H1 (cell line): ENCODE measurements around the gene SLC66A1. TPM values are rescaled to one million over a fixed set of nuclear protein-coding genes. Genes with fewer than 3 reads are reported as not detected.

ENCODE experiments used
- CTCF ChIA-PET: fragments of 300-600 bp; sonication (Branson Sonifier 250); formaldehyde crosslinking; loops from one replicate; lab custom pipeline; 2021; ENCODE audit not compliant: partially characterized antibody; lab: Charles Lee
- POLR2A ChIA-PET: fragments of 300-600 bp; sonication (Branson Sonifier 250); formaldehyde crosslinking; loops from one replicate; lab custom pipeline; 2021; ENCODE audit warnings: inconsistent platforms; ENCODE audit not compliant: partially characterized antibody; lab: Charles Lee
- DNase-seq, 2 experiments: peaks; one replicate each; pipeline versions ENCODE4 v3.0.0 to v3.0.0-alpha.2; 2010 to 2022; ENCODE audit warnings: low spot score in 2 of 2, low read depth in 1 of 2, mixed read lengths in 1 of 2
- FAIRE-seq: peaks from 2 replicates; lab custom pipeline; 2011; peaks lifted over from hg19 to GRCh38; lab: Jason Lieb, UNC
- H2AFZ ChIP-seq: 2 replicates; pipeline ENCODE4 v1.8.1; 2012; ENCODE audit warnings: low read length, inconsistent platforms
- H2AK5ac ChIP-seq: 2 replicates; pipeline ENCODE4 v1.6.1; 2013; ENCODE audit warnings: low read depth, low read length
- H2BK120ac ChIP-seq: replicated peaks from 2 replicates; pipeline ENCODE3; 2013; ENCODE audit warnings: low read depth, low read length, inconsistent platforms
- H2BK12ac ChIP-seq: 2 replicates; pipeline ENCODE4 v1.6.1; 2013; ENCODE audit warnings: low read depth, low read length
- H2BK15ac ChIP-seq: 2 replicates; pipeline ENCODE4 v1.6.1; 2013; ENCODE audit warnings: low read length
- H2BK20ac ChIP-seq: 2 replicates; pipeline ENCODE4 v1.6.1; 2013; ENCODE audit warnings: low read length
- H2BK5ac ChIP-seq: 2 replicates; pipeline ENCODE4 v1.6.1; 2013; ENCODE audit warnings: low read depth, low read length
- H3K14ac ChIP-seq: 2 replicates; pipeline ENCODE4 v1.6.1; 2013; ENCODE audit warnings: inconsistent platforms; ENCODE audit not compliant: insufficient read length
- H3K18ac ChIP-seq: 2 replicates; pipeline ENCODE4 v1.6.1; 2013; ENCODE audit warnings: low read length; ENCODE audit errors: extremely low read depth
- H3K23ac ChIP-seq: 2 replicates; pipeline ENCODE4 v1.6.1; 2013; ENCODE audit warnings: inconsistent platforms; ENCODE audit not compliant: insufficient read length
- H3K23me2 ChIP-seq: 2 replicates; pipeline ENCODE4 v1.6.1; 2013; ENCODE audit warnings: low read depth, low read length
- H3K27ac ChIP-seq: 2 replicates; pipeline ENCODE4 v1.6.1; 2011; ENCODE audit warnings: low read depth, low read length, inconsistent platforms
- H3K27me3 ChIP-seq, 4 experiments: replicated peaks in 1 of 4; 1 replicate in 1 of 4; 2 replicates in 3 of 4; pipeline versions ENCODE4 v1.6.1 to v1.8.1; 2011 to 2013; ENCODE audit warnings: low read length in 3 of 4, mild to moderate bottlenecking in 3 of 4, inconsistent platforms in 2 of 4, mixed read lengths in 2 of 4, moderate library complexity in 1 of 4; ENCODE audit not compliant: control insufficient read depth in 3 of 4, insufficient read depth in 3 of 4; ENCODE audit errors: extremely low read depth in 1 of 4
- H3K36me3 ChIP-seq, 4 experiments: 2 replicates each; pipeline versions ENCODE4 v1.6.1 to v1.8.1; 2011 to 2013; ENCODE audit warnings: mild to moderate bottlenecking in 4 of 4, low read length in 3 of 4, moderate library complexity in 2 of 4, control low read depth in 1 of 4, inconsistent platforms in 1 of 4; ENCODE audit not compliant: insufficient read depth in 4 of 4, control insufficient read depth in 2 of 4
- H3K4ac ChIP-seq: replicated peaks from 2 replicates; pipeline ENCODE3; 2013; ENCODE audit warnings: low read length, low read depth, mixed read lengths, inconsistent platforms; ENCODE audit not compliant: insufficient read length
- H3K4me1 ChIP-seq, 4 experiments: replicated peaks in 1 of 4; 1 replicate in 1 of 4; 2 replicates in 3 of 4; pipeline versions ENCODE4 v1.6.1 to v1.8.1; 2011 to 2013; ENCODE audit warnings: low read length in 3 of 4, inconsistent platforms in 2 of 4, mixed read lengths in 1 of 4; ENCODE audit not compliant: insufficient read depth in 4 of 4, control insufficient read depth in 3 of 4
- H3K4me2 ChIP-seq, 2 experiments: 2 replicates each; pipeline versions ENCODE4 v1.6.1 to v1.8.1; 2011 to 2013; ENCODE audit warnings: low read depth in 2 of 2, low read length in 2 of 2, control low read depth in 1 of 2, inconsistent platforms in 1 of 2, mild to moderate bottlenecking in 1 of 2; ENCODE audit not compliant: insufficient read depth in 1 of 2
- H3K4me3 ChIP-seq, 4 experiments: fragments of 200-600, 300-600 bp in 1 of 4; sonication (generic), shearing (Covaris generic), sonication (Bioruptor Twin) in 1 of 4; 2 replicates each; pipeline versions ENCODE4 v1.5.1 to v1.8.1; 2011 to 2016; ENCODE audit warnings: low read length in 4 of 4, low read depth in 3 of 4, control low read depth in 2 of 4, inconsistent platforms in 2 of 4, mild to moderate bottlenecking in 2 of 4, mixed read lengths in 1 of 4, moderate library complexity in 1 of 4; ENCODE audit not compliant: insufficient read depth in 2 of 4; ENCODE audit errors: extremely low read depth in 1 of 4
- H3K56ac ChIP-seq: replicated peaks from 2 replicates; pipeline ENCODE3; 2013; ENCODE audit warnings: low read depth, mild to moderate bottlenecking, mixed read lengths, low read length, inconsistent platforms; ENCODE audit not compliant: insufficient read length
- H3K79me1 ChIP-seq: 2 replicates; pipeline ENCODE4 v1.6.1; 2013; ENCODE audit warnings: low read depth, low read length, control low read depth
- H3K79me2 ChIP-seq, 2 experiments: 2 replicates each; pipeline versions ENCODE4 v1.6.1 to v1.8.1; 2012 to 2013; ENCODE audit warnings: low read length in 2 of 2, mild to moderate bottlenecking in 2 of 2, inconsistent platforms in 1 of 2; ENCODE audit not compliant: insufficient read depth in 2 of 2, control insufficient read depth in 1 of 2
- H3K9ac ChIP-seq, 4 experiments: replicated peaks in 1 of 4; 1 replicate in 1 of 4; 2 replicates in 3 of 4; pipeline versions ENCODE4 v1.6.1 to v1.8.1; 2011 to 2013; ENCODE audit warnings: low read depth in 3 of 4, low read length in 3 of 4, control low read depth in 2 of 4, mild to moderate bottlenecking in 2 of 4, moderate library complexity in 2 of 4, inconsistent platforms in 1 of 4; ENCODE audit errors: extremely low read depth in 1 of 4
- H3K9me3 ChIP-seq, 2 experiments: 2 replicates each; pipeline versions ENCODE4 v1.6.1 to v1.8.1; 2012 to 2013; ENCODE audit warnings: mild to moderate bottlenecking in 2 of 2, moderate library complexity in 2 of 2, control low read depth in 1 of 2, inconsistent platforms in 1 of 2, low read depth in 1 of 2, low read length in 1 of 2, mixed read lengths in 1 of 2; ENCODE audit not compliant: insufficient read depth in 2 of 2
- H4K20me1 ChIP-seq, 2 experiments: replicated peaks in 1 of 2; 2 replicates each; pipeline versions ENCODE3 to v1.8.1; 2011 to 2013; ENCODE audit warnings: inconsistent platforms in 2 of 2, low read length in 2 of 2, mild to moderate bottlenecking in 1 of 2; ENCODE audit not compliant: insufficient read depth in 2 of 2, control insufficient read depth in 1 of 2
- H4K5ac ChIP-seq: 2 replicates; pipeline ENCODE4 v1.6.1; 2013; ENCODE audit warnings: low read length, low read depth, mixed read lengths, inconsistent platforms; ENCODE audit not compliant: insufficient read length
- H4K8ac ChIP-seq: 2 replicates; pipeline ENCODE4 v1.8.0; 2013; ENCODE audit warnings: mild to moderate bottlenecking, moderate library complexity, low read length, inconsistent platforms; ENCODE audit not compliant: insufficient read depth; ENCODE audit errors: extremely low read depth
- H4K91ac ChIP-seq: replicated peaks from 2 replicates; pipeline ENCODE3; 2013; ENCODE audit warnings: low read length, mixed read lengths, inconsistent platforms; ENCODE audit not compliant: insufficient read length
- WGBS, 2 experiments: shearing (Covaris generic) in 1 of 2; methylation state at CpG; one replicate each; pipeline versions ENCODE4 v1.1.6 to v1.1.7; 2013 to 2015; ENCODE audit warnings: low lambda C conversion rate in 2 of 2, mixed read lengths in 2 of 2, inconsistent platforms in 1 of 2, low coverage in 1 of 2, missing lambda C conversion rate in 1 of 2; ENCODE audit not compliant: insufficient replicate concordance in 2 of 2, insufficient coverage in 1 of 2, insufficient read length in 1 of 2; ENCODE audit errors: extremely low coverage in 1 of 2, missing lambda C conversion rate in 1 of 2; 5-methylcytosine and 5-hydroxymethylcytosine counted together
- polyA plus RNA-seq, 7 experiments: library from polyadenylated mRNA; depleted of rRNA in 3 of 7; stranded (reverse) in 5 of 7; unstranded in 2 of 7; fragments of >200 nt in 5 of 7; fragments of 200-250 nt in 2 of 7; gene quantifications; 1 replicate in 5 of 7; 2 replicates in 1 of 7; 4 replicates in 1 of 7; pipeline versions ENCODE4 v1.2.1 to v1.2.3, GENCODE V29; 2011 to 2013; ENCODE audit warnings: missing spikeins in 2 of 7, mixed read lengths in 2 of 7
- total RNA-seq: library from RNA; stranded (reverse); fragmentation: NEBNext Ultra II Directional; extraction: Animal tissue kit (Norgen Biotek cat#: 25700); gene quantifications from 2 replicates; pipeline ENCODE4 v1.2.1, GENCODE V29; 2021

Gene SLC66A1
- total and polyA plus RNA-seq, 2 of the 8 experiments (the other 6 are each of a cell fraction or from before 2014, with no cell fraction given) = 16.8 to 27.9 TPM

DNA sequence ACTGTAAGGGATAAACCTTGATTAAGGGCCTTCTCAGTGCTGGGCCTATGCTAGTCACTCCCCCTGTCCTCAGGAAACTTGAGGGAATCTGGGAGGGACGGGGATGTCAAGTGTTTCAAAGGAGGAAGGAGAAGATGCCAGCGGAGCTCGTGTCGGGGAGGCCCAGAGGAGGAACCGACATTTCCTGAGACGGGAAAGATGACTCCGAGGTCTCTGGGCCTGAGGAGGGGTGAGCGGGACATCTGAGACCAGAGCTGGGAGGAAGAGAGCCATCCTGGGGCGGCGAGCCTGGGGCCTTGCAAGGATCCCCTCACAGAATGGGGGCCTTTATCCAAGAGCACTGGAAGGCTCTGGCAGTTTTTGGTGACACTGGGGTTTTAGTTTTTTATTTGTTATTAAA, 10.4 kb downstream of the SLC66A1 start:
- DNase-seq (no peak), FAIRE-seq (no peak)
- H2BK5ac ChIP-seq = no peak overlapping the region
- no peak overlapping the region for H4K5ac ChIP-seq
- H3K79me1 ChIP-seq = no peaks in the 10 kb centered on the region
- no peak overlapping the region for H4K91ac ChIP-seq
- no peak overlapping the region for H3K4me3 ChIP-seq
- no peak overlapping the region for H3K23ac ChIP-seq
- no peaks in the 10 kb centered on the region for H3K23me2 ChIP-seq
- no peaks in the 10 kb centered on the region; a peak in 3 of 7 replicates for H3K4me1 ChIP-seq
- no peak overlapping the region for H3K4ac ChIP-seq
- no peak overlapping the region for H2AK5ac ChIP-seq
- H3K36me3 ChIP-seq = peaks cover 5 to 18% (median 7%) of the 10 kb centered on the region in 4 experiments; a peak in 5 of 8 replicates
- no peak overlapping the region for H2BK20ac ChIP-seq
- ChIA-PET POLR2A (interaction anchor here (0.6 to 16.9 kb wide), 3 partner anchors 8 to 34 kb away, joined by 3 to 143 read pairs (median 3); no protein-coding TSS in a partner anchor), CTCF (interaction anchor here (0.6 to 1.7 kb wide), 6 partner anchors 29 to 372 kb away, joined by 3 to 4 read pairs (median 4); no protein-coding TSS in a partner anchor)
- peaks cover 3 to 22% of the 10 kb centered on the region in 2 experiments for H4K20me1 ChIP-seq
- H3K9me3 ChIP-seq = no peaks in the 10 kb centered on the region
- no peak overlapping the region for H3K18ac ChIP-seq
- no peak overlapping the region for H2BK12ac ChIP-seq
- 74% methylated on average over 9 of the region's 10 CpGs; no CpG with 5 or more reads in 1 of the 2 experiments for WGBS, 2 experiments
- no peak overlapping the region for H3K14ac ChIP-seq
- H3K56ac ChIP-seq = no peak overlapping the region
- H3K79me2 ChIP-seq = no peaks in the 10 kb centered on the region
- no peak overlapping the region for H2AFZ ChIP-seq
- H4K8ac ChIP-seq = no peak overlapping the region
- H2BK120ac ChIP-seq = no peak overlapping the region
- no peak overlapping the region for H2BK15ac ChIP-seq
- no peak overlapping the region for H3K9ac ChIP-seq
- H3K27ac ChIP-seq = no peak overlapping the region
- H3K4me2 ChIP-seq = no peak overlapping the region
- H3K27me3 ChIP-seq = no peaks in the 10 kb centered on the region
